Neural crest cell (in vitro differentiated cells): ENCODE results near the gene PTPRK. TPM values are rescaled to one million over a fixed set of nuclear protein-coding genes. Genes with fewer than 3 reads are reported as not detected.

ENCODE experiments used
- DNase-seq: peaks from one replicate; pipeline ENCODE4 v3.0.0; 2021; ENCODE audit warnings: low read depth, mixed read lengths, low spot score
- H3K27ac Mint-ChIP-seq: one replicate; pipeline ENCODE4 v1.8.0; 2021; ENCODE audit warnings: mild to moderate bottlenecking, mixed read lengths; ENCODE audit not compliant: unreplicated experiment
- H3K27me3 Mint-ChIP-seq: 2 replicates; pipeline ENCODE4 v1.8.0; 2021; ENCODE audit warnings: low read depth, mild to moderate bottlenecking, mixed read lengths
- H3K36me3 Mint-ChIP-seq: 2 replicates; pipeline ENCODE4 v1.8.0; 2021; ENCODE audit warnings: low read depth, mild to moderate bottlenecking, mixed read lengths
- H3K4me1 Mint-ChIP-seq: 2 replicates; pipeline ENCODE4 v1.8.0; 2021; ENCODE audit warnings: mixed read lengths
- H3K4me3 Mint-ChIP-seq: one replicate; pipeline ENCODE4 v1.8.0; 2021; ENCODE audit warnings: mild to moderate bottlenecking, mixed read lengths
- H3K9me3 Mint-ChIP-seq: 2 replicates; pipeline ENCODE4 v1.8.0; 2021; ENCODE audit warnings: mixed read lengths
- total RNA-seq: library from RNA; stranded (reverse); gene quantifications from 2 replicates; pipeline ENCODE4 v1.2.1, GENCODE V29; 2021
- TF ChIP-seq, protein P1 (sequence below): fragments of 200-600 bp; sonication (generic); conservative IDR thresholded peaks from 2 replicates; pipeline ENCODE4 v1.5.0; 2021; ENCODE audit warnings: antibody characterized with exemption, mild to moderate bottlenecking

Gene PTPRK
- total RNA-seq, 1 donor from 2014 or later = 30.8 TPM

DNA sequence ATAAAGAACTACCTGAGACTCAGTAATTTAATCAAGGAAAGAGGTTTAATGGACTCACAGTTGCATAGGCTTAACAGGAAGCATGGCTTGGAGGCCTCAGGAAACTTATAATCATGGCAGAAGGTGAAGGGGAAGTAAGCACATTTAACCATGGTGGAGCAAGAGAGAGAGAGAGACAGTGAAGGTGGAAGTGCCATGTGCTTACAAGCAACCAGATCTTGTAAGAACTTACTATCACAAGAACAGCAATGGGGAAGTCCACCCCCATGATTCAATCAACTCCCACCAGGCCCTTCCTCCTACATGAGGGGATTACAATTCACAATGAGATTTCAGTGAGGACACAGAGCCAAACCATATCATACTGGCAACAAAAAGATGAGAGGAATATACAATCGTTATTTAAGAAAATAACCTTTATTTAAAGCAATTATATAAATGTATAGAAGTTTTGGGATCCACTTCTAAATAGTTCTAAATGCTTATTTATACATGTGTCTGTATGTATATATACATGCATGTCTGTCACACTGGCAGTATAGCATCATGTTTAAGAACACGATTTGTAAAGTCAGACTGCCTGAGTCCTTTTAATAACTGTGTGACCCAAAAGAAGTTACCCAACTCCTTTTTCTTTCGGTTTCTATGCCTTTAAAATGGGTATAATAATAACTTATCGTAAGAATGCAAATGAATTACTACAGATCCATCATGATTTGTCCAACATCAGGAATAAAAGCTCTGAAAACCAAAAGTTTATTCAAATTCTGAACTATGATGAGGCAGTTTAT, 363.9 kb downstream of the PTPRK start:
- DNase-seq = no peak
- Mint-ChIP-seq H3K27ac (peak overlapping the region; percentile 53), H3K4me1 (no peaks in the 10 kb centered on the region), H3K27me3 (no peaks in the 10 kb centered on the region), H3K36me3 (no peaks in the 10 kb centered on the region), H3K9me3 (no peaks in the 10 kb centered on the region), H3K4me3 (no peak overlapping the region)
- TF ChIP-seq, protein P1, sequence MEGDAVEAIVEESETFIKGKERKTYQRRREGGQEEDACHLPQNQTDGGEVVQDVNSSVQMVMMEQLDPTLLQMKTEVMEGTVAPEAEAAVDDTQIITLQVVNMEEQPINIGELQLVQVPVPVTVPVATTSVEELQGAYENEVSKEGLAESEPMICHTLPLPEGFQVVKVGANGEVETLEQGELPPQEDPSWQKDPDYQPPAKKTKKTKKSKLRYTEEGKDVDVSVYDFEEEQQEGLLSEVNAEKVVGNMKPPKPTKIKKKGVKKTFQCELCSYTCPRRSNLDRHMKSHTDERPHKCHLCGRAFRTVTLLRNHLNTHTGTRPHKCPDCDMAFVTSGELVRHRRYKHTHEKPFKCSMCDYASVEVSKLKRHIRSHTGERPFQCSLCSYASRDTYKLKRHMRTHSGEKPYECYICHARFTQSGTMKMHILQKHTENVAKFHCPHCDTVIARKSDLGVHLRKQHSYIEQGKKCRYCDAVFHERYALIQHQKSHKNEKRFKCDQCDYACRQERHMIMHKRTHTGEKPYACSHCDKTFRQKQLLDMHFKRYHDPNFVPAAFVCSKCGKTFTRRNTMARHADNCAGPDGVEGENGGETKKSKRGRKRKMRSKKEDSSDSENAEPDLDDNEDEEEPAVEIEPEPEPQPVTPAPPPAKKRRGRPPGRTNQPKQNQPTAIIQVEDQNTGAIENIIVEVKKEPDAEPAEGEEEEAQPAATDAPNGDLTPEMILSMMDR = no peak

DNA sequence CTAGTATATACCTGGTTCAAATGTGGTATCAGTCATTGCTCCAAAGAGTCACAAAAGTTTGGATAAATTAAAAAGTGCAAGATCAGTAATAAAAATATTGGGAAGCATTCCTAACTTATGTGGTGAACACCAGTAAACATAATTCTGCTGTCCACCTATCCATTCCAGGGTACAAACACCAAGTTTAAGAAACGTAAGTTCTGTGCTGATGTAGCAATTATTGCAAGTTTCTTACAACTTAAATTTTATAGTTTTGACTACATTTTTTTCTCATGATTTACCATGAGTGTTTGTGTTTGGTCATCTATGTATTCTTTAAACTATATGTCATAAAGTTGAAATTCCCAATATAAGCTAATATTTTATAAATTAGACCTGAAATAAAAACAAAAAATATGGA, 364.6 kb downstream of the PTPRK start:
- Mint-ChIP-seq H3K4me3 (no peak overlapping the region), H3K27ac (no peak overlapping the region), H3K36me3 (no peaks in the 10 kb centered on the region), H3K9me3 (no peaks in the 10 kb centered on the region), H3K4me1 (no peaks in the 10 kb centered on the region), H3K27me3 (no peaks in the 10 kb centered on the region)
- TF ChIP-seq, protein P1 = no peak
- no peak for DNase-seq

DNA sequence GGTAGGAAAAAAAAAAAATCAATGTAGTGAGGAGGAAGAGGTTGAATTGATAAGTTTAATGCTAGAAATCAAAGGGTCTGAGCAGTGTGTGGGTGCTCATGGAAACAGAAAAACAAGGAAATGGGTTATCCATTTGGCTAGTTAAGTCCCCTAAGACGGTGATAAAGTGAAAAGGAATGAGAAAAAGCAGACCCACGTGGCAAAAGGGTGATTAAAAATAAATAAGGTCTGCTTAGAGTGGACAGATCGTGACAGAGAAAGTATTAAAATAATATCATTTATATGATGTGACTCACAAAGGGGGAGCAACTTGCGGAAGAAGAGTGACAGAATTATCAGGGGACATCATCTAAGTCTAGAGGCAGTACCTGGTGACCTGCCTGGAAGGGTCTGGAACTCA, 367.8 kb downstream of the PTPRK start:
- H3K36me3 Mint-ChIP-seq = no peaks in the 10 kb centered on the region
- no peak overlapping the region for H3K4me3 Mint-ChIP-seq
- no peaks in the 10 kb centered on the region for H3K27me3 Mint-ChIP-seq
- H3K27ac Mint-ChIP-seq = no peak overlapping the region
- TF ChIP-seq, protein P1 = no peak
- H3K4me1 Mint-ChIP-seq = no peaks in the 10 kb centered on the region
- H3K9me3 Mint-ChIP-seq = no peaks in the 10 kb centered on the region
- DNase-seq = no peak

DNA sequence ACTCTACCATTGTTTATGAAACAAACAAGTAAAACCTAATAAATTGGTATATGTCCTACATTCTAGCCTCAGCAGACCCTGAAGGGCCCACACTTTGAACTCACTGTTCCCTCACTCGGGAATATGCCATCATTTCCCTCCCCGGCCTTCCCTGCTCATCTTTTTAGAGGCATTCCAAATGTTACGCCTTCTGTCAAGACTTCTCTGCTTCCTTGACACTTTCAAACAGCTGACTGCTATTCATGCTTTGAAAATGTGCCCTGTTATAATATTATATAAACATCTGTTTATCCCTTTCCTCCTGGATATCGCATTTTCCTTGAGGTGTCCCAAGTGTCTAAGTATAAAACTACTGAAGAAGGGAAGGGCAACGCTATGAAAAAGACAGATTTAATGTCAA, 370.0 kb downstream of the PTPRK start:
- H3K27ac Mint-ChIP-seq = no peak overlapping the region
- H3K36me3 Mint-ChIP-seq = no peaks in the 10 kb centered on the region
- H3K27me3 Mint-ChIP-seq = no peaks in the 10 kb centered on the region
- H3K4me3 Mint-ChIP-seq = no peak overlapping the region
- H3K4me1 Mint-ChIP-seq = no peaks in the 10 kb centered on the region
- no peak for DNase-seq
- TF ChIP-seq, protein P1 = no peak
- H3K9me3 Mint-ChIP-seq = no peaks in the 10 kb centered on the region

DNA sequence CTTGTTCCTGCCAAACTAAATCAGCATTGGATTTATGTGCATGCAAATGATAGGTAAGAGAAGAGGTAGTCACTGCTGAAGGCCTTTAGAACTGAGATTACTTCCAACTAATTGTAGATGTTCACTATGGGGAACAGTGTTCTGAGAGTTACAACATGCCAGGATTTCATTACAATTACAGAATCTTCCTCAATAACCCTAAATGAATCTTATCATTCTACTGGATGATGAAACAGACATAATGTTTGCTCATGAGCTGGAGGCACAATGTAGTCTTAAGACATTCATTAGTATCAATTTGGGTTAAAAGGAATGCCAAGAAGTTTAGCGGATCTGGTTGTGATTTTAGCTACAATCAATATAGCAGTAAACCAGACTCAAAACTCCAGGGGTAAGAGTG, 370.6 kb downstream of the PTPRK start:
- Mint-ChIP-seq H3K27ac (no peak overlapping the region), H3K36me3 (no peaks in the 10 kb centered on the region), H3K4me1 (no peaks in the 10 kb centered on the region), H3K27me3 (no peaks in the 10 kb centered on the region), H3K9me3 (no peaks in the 10 kb centered on the region), H3K4me3 (no peak overlapping the region)
- TF ChIP-seq, protein P1 = no peak
- no peak for DNase-seq
